Small intestine (tissue), 7 donors: ENCODE results near the gene RBFOX1. TPM values are rescaled to one million over a fixed set of nuclear protein-coding genes. Genes with fewer than 3 reads are reported as not detected.

Source experiments
- DNase-seq, 2 donors: peaks; one replicate each; pipeline versions ENCODE4 v3.0.0 to v3.0.0-alpha.2; 2013
- FAIRE-seq: peaks from 2 replicates; lab custom pipeline; 2012; peaks lifted over from hg19 to GRCh38; lab: Jason Lieb, UNC
- H3K27ac ChIP-seq, 3 donors: one replicate each; pipeline ENCODE4 v1.5.1; 2013; ENCODE audit warnings: low read length in 2 of 3, mild to moderate bottlenecking in 2 of 3, control low read depth in 1 of 3, inconsistent platforms in 1 of 3, low read depth in 1 of 3, moderate library complexity in 1 of 3
- H3K27me3 ChIP-seq, 3 donors: one replicate each; pipeline ENCODE4 v1.6.1; 2013; ENCODE audit warnings: low read length in 3 of 3, inconsistent platforms in 1 of 3; ENCODE audit not compliant: control insufficient read depth in 3 of 3, insufficient read depth in 3 of 3
- H3K36me3 ChIP-seq, 3 donors: one replicate each; pipeline ENCODE4 v1.6.1; 2013; ENCODE audit warnings: low read length in 3 of 3, inconsistent platforms in 1 of 3, low read depth in 1 of 3, mild to moderate bottlenecking in 1 of 3, moderate library complexity in 1 of 3; ENCODE audit not compliant: control insufficient read depth in 3 of 3, insufficient read depth in 2 of 3
- H3K4me1 ChIP-seq, 3 donors: one replicate each; pipeline ENCODE4 v1.6.1; 2013; ENCODE audit warnings: low read length in 2 of 3, inconsistent platforms in 1 of 3, low read depth in 1 of 3, mild to moderate bottlenecking in 1 of 3, moderate library complexity in 1 of 3; ENCODE audit not compliant: control insufficient read depth in 3 of 3, insufficient read depth in 2 of 3
- H3K4me3 ChIP-seq, 3 donors: one replicate each; pipeline ENCODE4 v1.5.1; 2013; ENCODE audit warnings: low read length in 3 of 3, control low read depth in 1 of 3, inconsistent platforms in 1 of 3, low read depth in 1 of 3, mild to moderate bottlenecking in 1 of 3, moderate library complexity in 1 of 3
- H3K9me3 ChIP-seq, 2 donors: one replicate each; pipeline ENCODE4 v1.6.1; 2013; ENCODE audit warnings: low read depth in 1 of 2, low read length in 1 of 2; ENCODE audit not compliant: control insufficient read depth in 2 of 2, insufficient read depth in 1 of 2
- WGBS, 3 donors: extraction: QIAGEN DNeasy Blood & Tissue Kit; methylation state at CpG; one replicate each; pipeline ENCODE4 v1.1.7; 2013; 5-methylcytosine and 5-hydroxymethylcytosine counted together
- polyA plus RNA-seq, 4 donors: library from polyadenylated mRNA; stranded (reverse) in 3 of 4; unstranded in 1 of 4; fragments of 200-250 nt in 3 of 4; fragments of 120-200 nt in 1 of 4; gene quantifications; one replicate each; pipeline versions ENCODE4 v1.2.1 to v1.2.3, GENCODE V29; 2013
- donor health status: healthy with polysubstance abuse.
- donor health status: control.
- donor health status: control.
- donor health status: Bipolar disorder and iron deficiency.
- donor health status: healthy.

RBFOX1 gene
- polyA plus RNA-seq, 4 donors: 0.30 to 0.87 (median 0.54) TPM; not detected in 1

DNA sequence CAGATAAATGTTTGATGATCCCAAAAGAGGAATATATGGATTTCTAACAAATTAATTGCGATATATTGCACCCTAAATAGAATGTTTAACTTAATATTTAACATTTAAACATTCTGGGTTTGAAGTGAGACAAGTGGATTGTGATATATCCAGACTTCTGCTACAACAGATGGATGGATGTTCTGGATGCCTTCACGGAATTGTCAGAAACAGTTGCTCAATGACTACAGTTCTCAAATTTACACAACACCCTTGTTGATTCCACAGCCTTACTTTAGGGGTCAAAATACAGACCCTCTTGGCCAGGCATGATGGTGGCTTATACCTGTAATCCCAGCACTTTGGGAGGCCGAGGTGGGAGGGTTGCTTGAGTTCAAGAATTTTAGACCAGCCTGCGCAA, 250.8 kb downstream of the RBFOX1 start:
- no peak for DNase-seq
- no peak overlapping the region for H3K4me3 ChIP-seq
- no peaks in the 10 kb centered on the region for H3K9me3 ChIP-seq
- H3K4me1 ChIP-seq: no peaks in the 10 kb centered on the region
- no peak overlapping the region for H3K27ac ChIP-seq
- no peak for FAIRE-seq
- WGBS, 3 donors: 73 to 80% (median 76%) methylated on average over 4 of the region's 4 CpGs
- H3K27me3 ChIP-seq: no peaks in the 10 kb centered on the region
- H3K36me3 ChIP-seq: no peaks in the 10 kb centered on the region

DNA sequence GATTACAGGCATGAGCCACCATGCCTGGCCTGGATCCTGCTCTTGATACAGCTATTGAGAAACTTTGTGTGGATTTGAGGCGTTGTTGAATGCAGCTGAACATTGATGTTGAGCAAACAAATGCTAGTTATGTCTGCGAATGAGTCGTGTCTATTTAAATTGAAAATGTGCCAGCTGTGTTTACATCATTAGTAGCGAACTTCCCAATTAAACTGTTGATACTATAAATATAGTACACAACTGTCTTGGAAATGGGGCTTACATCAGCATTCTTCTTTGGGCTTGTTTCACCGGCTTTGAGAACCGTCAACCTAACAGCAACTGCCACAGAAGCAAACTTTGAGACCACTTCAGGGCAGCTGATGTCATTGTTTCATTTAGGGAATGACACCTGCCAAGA, 251.9 kb downstream of the RBFOX1 start:
- FAIRE-seq: no peak
- WGBS, 3 donors: 64 to 67% (median 65%) methylated on average over 6 of the region's 6 CpGs
- no peak overlapping the region for H3K4me3 ChIP-seq
- H3K27ac ChIP-seq: no peak overlapping the region
- H3K36me3 ChIP-seq: no peaks in the 10 kb centered on the region
- no peaks in the 10 kb centered on the region for H3K4me1 ChIP-seq
- DNase-seq: no peak
- no peaks in the 10 kb centered on the region for H3K27me3 ChIP-seq
- H3K9me3 ChIP-seq: no peaks in the 10 kb centered on the region

DNA sequence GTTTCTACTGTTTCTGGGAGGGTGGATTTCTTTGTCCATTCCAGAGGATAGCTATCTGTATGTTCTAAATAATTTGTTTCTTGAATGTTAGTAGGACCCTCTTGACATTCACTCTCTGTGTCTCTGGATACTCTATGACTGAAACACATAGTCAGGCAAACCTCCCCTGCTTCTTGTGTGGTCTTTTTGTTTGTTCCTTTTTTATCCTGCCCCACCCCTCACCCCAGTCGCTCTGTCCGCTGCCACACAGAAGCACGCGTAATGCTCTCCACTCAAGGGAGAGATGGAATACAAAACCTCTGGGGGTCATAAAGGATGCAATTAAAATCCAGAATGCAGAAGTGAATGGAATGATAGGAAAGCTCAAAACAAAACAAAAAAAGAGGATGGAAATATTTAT, 253.1 kb downstream of the RBFOX1 start:
- 40 to 79% (median 74%) methylated on average over 4 of the region's 4 CpGs for WGBS, 3 donors
- H3K27me3 ChIP-seq: no peaks in the 10 kb centered on the region
- H3K36me3 ChIP-seq: no peaks in the 10 kb centered on the region

DNA sequence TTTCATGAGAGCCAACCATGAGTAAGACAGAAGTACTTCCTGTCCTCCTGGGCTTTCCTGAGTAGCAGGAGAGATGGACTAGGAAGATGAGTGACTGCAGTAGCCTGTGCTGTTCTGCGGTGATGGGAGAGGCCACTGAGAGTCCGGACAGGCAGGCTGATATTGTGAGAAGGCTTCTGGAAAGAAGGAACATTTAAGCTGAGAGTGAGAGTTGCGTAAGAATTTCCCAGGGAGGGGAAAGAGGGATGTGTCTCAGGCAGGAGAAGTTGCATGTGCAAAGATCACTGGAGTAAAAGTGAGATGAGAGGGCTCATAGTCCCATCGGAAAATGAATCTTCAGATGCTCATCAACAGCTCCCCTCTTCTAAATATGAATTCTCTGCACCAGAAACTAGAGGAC, 258.3 kb downstream of the RBFOX1 start:
- Histone ChIP-seq H3K9me3 (no peaks in the 10 kb centered on the region), H3K27me3 (no peaks in the 10 kb centered on the region), H3K27ac (no peak overlapping the region), H3K36me3 (no peaks in the 10 kb centered on the region), H3K4me3 (no peak overlapping the region), H3K4me1 (no peaks in the 10 kb centered on the region)
- DNase-seq (no peak), FAIRE-seq (no peak)
- 76 to 83% (median 79%) methylated on average over 4 of the region's 4 CpGs for WGBS, 3 donors

More for the DNA sequence above, 253.1 kb downstream of the RBFOX1 start:
- DNase-seq (no peak), FAIRE-seq (no peak)
- H3K9me3 ChIP-seq: no peaks in the 10 kb centered on the region
- no peak overlapping the region for H3K27ac ChIP-seq
- H3K4me1 ChIP-seq: no peaks in the 10 kb centered on the region
- H3K4me3 ChIP-seq: no peak overlapping the region

DNA sequence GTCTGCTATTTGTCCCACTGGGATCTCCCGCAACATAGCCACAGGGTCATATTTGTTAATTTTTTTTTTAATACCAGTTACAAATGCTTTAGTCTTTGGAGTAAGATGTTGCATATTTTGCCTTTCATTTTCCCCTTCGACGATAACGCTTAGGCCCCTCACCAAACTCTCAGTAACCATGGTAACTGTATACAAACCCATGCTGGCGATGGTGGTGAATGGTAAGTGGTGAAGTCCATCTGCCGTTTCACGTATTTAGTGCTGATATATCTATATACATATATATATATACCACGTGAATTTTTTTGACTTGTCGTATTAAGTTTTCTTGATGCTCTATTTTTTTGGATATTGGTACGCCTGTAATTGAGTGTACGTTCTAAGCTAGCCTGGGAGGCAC, 263.7 kb downstream of the RBFOX1 start:
- Histone ChIP-seq H3K4me1 (no peaks in the 10 kb centered on the region), H3K27ac (no peak overlapping the region), H3K27me3 (no peaks in the 10 kb centered on the region), H3K9me3 (no peaks in the 10 kb centered on the region), H3K4me3 (no peak overlapping the region), H3K36me3 (no peaks in the 10 kb centered on the region)
- FAIRE-seq (no peak), DNase-seq (no peak)
- 81 to 93% (median 87%) methylated on average over 11 of the region's 11 CpGs for WGBS, 3 donors

DNA sequence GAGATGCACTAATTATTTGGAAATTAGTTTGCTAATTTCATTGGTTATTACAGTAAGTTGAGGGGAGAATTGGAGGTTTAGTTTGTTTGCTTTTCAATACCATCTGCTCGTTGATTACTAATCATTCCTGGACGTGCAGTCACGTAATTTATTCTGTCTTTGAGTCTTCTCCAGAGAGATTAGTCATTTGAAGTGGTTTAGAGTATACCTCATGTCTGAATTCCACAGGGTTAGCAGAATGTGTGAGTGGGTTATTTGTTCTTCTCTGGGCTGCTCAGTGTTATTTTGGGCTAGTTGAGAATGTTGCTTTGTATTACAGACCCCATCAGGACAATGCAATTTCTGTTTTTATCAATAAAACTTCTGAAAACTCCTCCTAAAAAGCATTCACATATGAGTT, 265.0 kb downstream of the RBFOX1 start:
- H3K27me3 ChIP-seq: no peaks in the 10 kb centered on the region
- H3K36me3 ChIP-seq: no peaks in the 10 kb centered on the region
- H3K9me3 ChIP-seq: no peaks in the 10 kb centered on the region
- 38 to 54% (median 40%) methylated on average over 3 of the region's 3 CpGs for WGBS, 3 donors
- H3K4me1 ChIP-seq: no peaks in the 10 kb centered on the region
- no peak overlapping the region for H3K4me3 ChIP-seq
- no peak overlapping the region for H3K27ac ChIP-seq
- FAIRE-seq (no peak), DNase-seq (no peak)

DNA sequence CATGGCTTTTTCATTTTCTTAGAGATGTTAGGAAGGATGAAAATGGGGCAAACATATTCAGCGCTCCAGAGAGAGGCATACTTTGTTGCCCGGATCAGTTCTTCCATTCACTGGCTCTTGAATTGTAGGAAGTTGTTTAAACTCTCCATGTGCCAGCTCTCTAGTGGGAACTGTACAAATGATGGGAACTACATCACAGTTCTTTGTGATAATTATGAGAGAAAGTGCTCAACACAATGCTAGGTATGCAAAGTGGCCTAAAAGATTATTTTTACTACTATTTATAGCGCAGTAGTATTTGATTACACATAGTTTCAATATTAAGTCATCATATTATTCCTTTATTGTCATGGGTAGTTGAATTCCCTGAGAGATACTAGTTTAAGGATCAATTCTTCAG, 268.5 kb downstream of the RBFOX1 start:
- no peak overlapping the region for H3K27ac ChIP-seq
- no peaks in the 10 kb centered on the region for H3K36me3 ChIP-seq
- no peaks in the 10 kb centered on the region for H3K4me1 ChIP-seq
- DNase-seq (no peak), FAIRE-seq (no peak)
- 46 to 72% (median 57%) methylated on average over 3 of the region's 3 CpGs for WGBS, 3 donors
- H3K4me3 ChIP-seq: no peak overlapping the region
- no peaks in the 10 kb centered on the region for H3K27me3 ChIP-seq
- no peaks in the 10 kb centered on the region for H3K9me3 ChIP-seq

DNA sequence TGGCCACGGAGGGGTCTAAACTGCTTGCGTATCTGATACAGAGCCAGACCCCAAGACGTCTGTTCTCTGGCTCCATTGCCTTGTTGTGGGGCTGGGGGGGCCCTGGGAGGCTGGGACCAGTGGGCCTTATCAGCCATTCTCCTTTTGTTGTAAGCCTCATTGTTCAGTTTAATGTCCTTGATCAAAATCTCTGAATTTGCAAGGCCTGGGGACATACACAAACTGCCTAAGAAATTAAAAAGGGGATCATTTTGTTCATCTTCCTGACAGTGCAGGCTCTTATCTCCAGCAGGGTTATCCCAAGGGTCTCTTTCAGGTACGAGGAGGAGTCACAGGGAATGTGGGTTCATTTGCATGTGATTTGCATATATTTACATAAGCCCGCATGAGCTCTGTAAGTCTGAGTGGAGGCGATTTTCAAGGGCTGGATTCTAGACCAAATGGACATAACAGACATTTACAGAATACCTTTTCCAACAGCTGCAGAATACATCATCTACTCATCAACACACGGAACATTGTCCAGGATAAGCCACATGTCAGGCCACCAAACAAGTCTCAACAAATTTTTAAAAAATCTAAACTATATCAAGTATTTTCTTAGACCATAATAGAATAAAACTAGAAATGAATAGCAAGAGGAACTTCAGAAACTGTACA, 269.8 kb downstream of the RBFOX1 start:
- Histone ChIP-seq H3K9me3 (no peaks in the 10 kb centered on the region), H3K27ac (no peak overlapping the region), H3K27me3 (no peaks in the 10 kb centered on the region), H3K4me3 (no peak overlapping the region), H3K4me1 (no peaks in the 10 kb centered on the region), H3K36me3 (no peaks in the 10 kb centered on the region)
- FAIRE-seq (no peak), DNase-seq (no peak)
- 55 to 69% (median 60%) methylated on average over 7 of the region's 7 CpGs for WGBS, 3 donors

DNA sequence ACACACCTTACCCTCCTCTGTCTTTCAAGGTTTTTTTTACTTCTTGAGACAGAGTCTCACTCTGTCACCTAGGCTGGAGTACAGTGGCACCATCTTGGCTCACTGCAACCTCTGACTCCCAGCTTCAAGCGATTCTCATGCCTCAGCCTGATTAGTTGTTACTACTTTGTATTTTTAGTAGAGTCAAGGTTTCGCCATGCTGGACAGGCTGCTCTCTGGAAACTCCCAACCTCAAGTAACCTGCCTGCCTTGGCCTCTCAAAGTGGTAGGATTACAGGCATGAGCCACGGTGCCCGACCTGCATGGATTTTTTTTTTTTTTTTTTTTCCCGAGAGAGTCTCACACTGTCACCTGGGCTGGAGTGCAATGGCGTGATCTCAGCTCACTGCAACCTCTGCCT, 273.2 kb downstream of the RBFOX1 start:
- 74 to 91% (median 86%) methylated on average over 6 of the region's 6 CpGs for WGBS, 3 donors
- no peak overlapping the region for H3K4me3 ChIP-seq
- no peaks in the 10 kb centered on the region for H3K36me3 ChIP-seq
- no peak for FAIRE-seq
- no peaks in the 10 kb centered on the region for H3K27me3 ChIP-seq
- H3K9me3 ChIP-seq: no peaks in the 10 kb centered on the region
- no peak for DNase-seq
- H3K4me1 ChIP-seq: no peaks in the 10 kb centered on the region
- H3K27ac ChIP-seq: no peak overlapping the region
